Upper lobe of left lung (tissue), 6 donors: Measurements from ENCODE around the gene ZNF544. TPM values are rescaled to one million over a fixed set of nuclear protein-coding genes. Genes with fewer than 3 reads are reported as not detected.
"Not testable (repeated sequence)": the region's sequence is repeated elsewhere in the genome, so short reads cannot be mapped to it uniquely, and the experiment has no call there.

ENCODE experiments used
- ATAC-seq, 2 donors: fragments of 200-7000 bp; cut with Tn5 transposase; one replicate each; pipeline ENCODE4 v1.9.1; 2022; ENCODE audit warnings: mild to moderate bottlenecking in 2 of 2, moderate library complexity in 2 of 2; ENCODE audit not compliant: low FRiP score in 2 of 2
- DNase-seq, 2 donors: peaks; one replicate each; pipeline ENCODE4 v3.0.0-alpha.2; 2019 to 2020
- H3K27ac ChIP-seq, 4 donors: fragments of 200-600 bp; sonication (generic); one replicate each; pipeline ENCODE4 v1.5.1; 2016 to 2019
- H3K27me3 ChIP-seq, 4 donors: fragments of 200-600 bp; sonication (generic); one replicate each; pipeline ENCODE4 v1.5.1; 2017 to 2019
- H3K36me3 ChIP-seq, 4 donors: fragments of 200-600 bp; sonication (generic); one replicate each; pipeline ENCODE4 v1.5.1; 2016 to 2019
- H3K4me1 ChIP-seq, 4 donors: fragments of 200-600 bp; sonication (generic); one replicate each; pipeline ENCODE4 v1.5.1; 2018 to 2019
- H3K4me3 ChIP-seq, 4 donors: fragments of 200-600 bp; sonication (generic); one replicate each; pipeline ENCODE4 v1.5.1; 2017 to 2019; ENCODE audit warnings: mild to moderate bottlenecking in 2 of 4, moderate library complexity in 1 of 4
- H3K9me3 ChIP-seq, 4 donors: fragments of 200-600 bp; sonication (generic); one replicate each; pipeline ENCODE4 v1.5.1; 2018 to 2019
- CTCF ChIP-seq, 6 experiments: fragments of 450-650 bp in 4 of 6; fragments of 200-600 bp in 2 of 6; sonication (generic) in 2 of 6; IDR thresholded peaks; one replicate each; pipeline ENCODE4 v1.5.1; 2016 to 2019; ENCODE audit warnings: antibody characterized with exemption in 6 of 6
- EP300 ChIP-seq, 4 donors: sonication (generic); formaldehyde crosslinking; IDR thresholded peaks; one replicate each; pipeline ENCODE4 v1.5.1; 2017; ENCODE audit warnings: antibody characterized with exemption in 4 of 4, control low read depth in 2 of 4
- POLR2A ChIP-seq, 4 donors: fragments of 450-650 bp; IDR thresholded peaks; one replicate each; pipeline ENCODE4 v1.5.1; 2016 to 2017; ENCODE audit warnings: antibody characterized with exemption in 4 of 4, mild to moderate bottlenecking in 2 of 4
- POLR2AphosphoS5 ChIP-seq, 2 donors: sonication (generic); formaldehyde crosslinking; IDR thresholded peaks; one replicate each; pipeline ENCODE4 v1.5.1; 2017; ENCODE audit warnings: antibody characterized with exemption in 2 of 2
- WGBS, 2 donors: methylation state at CpG; one replicate each; pipeline ENCODE4 v1.1.5; 2017 to 2018; 5-methylcytosine and 5-hydroxymethylcytosine counted together
- total RNA-seq, 6 donors: library from RNA; depleted of rRNA in 4 of 6; stranded (reverse); fragments of >200 nt in 4 of 6; gene quantifications; one replicate each; pipeline versions ENCODE4 v1.1.0 to v1.2.1, GENCODE V29; 2016 to 2021
- donor health status: DM: no; HTN: no; CAD: no; lungs with moderate emphysema.
- donor health status: DM: no; HTN: yes; CAD: no; lungs with severe emphysema.

The ZNF544 gene
- total RNA-seq, 6 donors from 2014 or later: 12.8 to 36.7 (median 20.8) TPM

GRCh38 chr19:58307736-58308135 is 79.0 kb downstream of the ZNF544 start:
- ATAC-seq: no peak
- Histone ChIP-seq H3K36me3 (peaks cover 10 to 51% (median 31%) of the 10 kb centered on the region in 4 donors), H3K4me1 (peaks cover 8 to 24% (median 17%) of the 10 kb centered on the region in 4 donors), H3K27ac (no peak overlapping the region), H3K27me3 (no peaks in the 10 kb centered on the region), H3K9me3 (no peaks in the 10 kb centered on the region), H3K4me3 (no peak overlapping the region)
- no peak for DNase-seq
- no peak for TF ChIP-seq CTCF (IDR thresholded peaks at IDR 0.05)
- TF ChIP-seq POLR2AphosphoS5 (IDR thresholded peaks at IDR 0.05): no peak
- TF ChIP-seq POLR2A (IDR thresholded peaks at IDR 0.05): no peak
- TF ChIP-seq EP300 (IDR thresholded peaks at IDR 0.05): no peak
- 93 to 96% methylated on average over 4 of the region's 4 CpGs for WGBS, 2 donors

GRCh38 chr19:58310685-58311084 is 82.0 kb downstream of the ZNF544 start:
- WGBS, 2 donors: 54 to 66% methylated on average over 13 of the region's 13 CpGs
- peaks cover 14 to 81% (median 53%) of the 10 kb centered on the region in 4 donors for H3K36me3 ChIP-seq
- peak; percentile 28 to 58 (median 44) for TF ChIP-seq CTCF (IDR thresholded peaks at IDR 0.05)

GRCh38 chr19:58311345-58311865 is 82.7 kb downstream of the ZNF544 start:
- ATAC-seq (no peak), DNase-seq (no peak)
- no peak for TF ChIP-seq EP300 (IDR thresholded peaks at IDR 0.05)
- TF ChIP-seq POLR2AphosphoS5 (IDR thresholded peaks at IDR 0.05): no peak
- TF ChIP-seq POLR2A (IDR thresholded peaks at IDR 0.05): no peak
- TF ChIP-seq CTCF (IDR thresholded peaks at IDR 0.05): no peak
- H3K36me3 ChIP-seq: peaks cover 14 to 82% (median 55%) of the 10 kb centered on the region in 4 donors
- no peaks in the 10 kb centered on the region for H3K9me3 ChIP-seq
- WGBS, 2 donors: 91 to 95% methylated on average over 7 of the region's 7 CpGs
- H3K4me3 ChIP-seq: no peak overlapping the region
- peaks cover under 1 to 9% (median 7%) of the 10 kb centered on the region in 4 donors for H3K4me1 ChIP-seq
- H3K27ac ChIP-seq: no peak overlapping the region
- no peaks in the 10 kb centered on the region for H3K27me3 ChIP-seq

More at GRCh38 chr19:58310685-58311084, 82.0 kb downstream of the ZNF544 start:
- not testable (repeated sequence) for H3K27ac ChIP-seq, H3K4me3 ChIP-seq, H3K27me3 ChIP-seq, ATAC-seq, H3K9me3 ChIP-seq, DNase-seq
- peaks cover 8 to 16% (median 14%) of the 10 kb centered on the region in 4 donors for H3K4me1 ChIP-seq

Other genes with a start within 250 kb of the ZNF544 start
- 10 to 100 TPM in 5 of 6 donors, 1 to 10 TPM in 1; 9.6 to 40.9 (median 15.4) TPM for gene ZNF606, start 226.1 kb upstream of the ZNF544 start, total RNA-seq
- 1 to 10 TPM in 2 of 6 donors, under 1 TPM in 1, not detected in 3; 0.61 to 2.1 (median 1.4) TPM for gene ZSCAN1, start 194.9 kb upstream of the ZNF544 start, total RNA-seq
- 10 to 100 TPM in 1 of 6 donors, 1 to 10 TPM in 5; 1.7 to 11.5 (median 3.4) TPM for gene ZNF135, start 169.6 kb upstream of the ZNF544 start, total RNA-seq
- gene ZSCAN18, start 130.7 kb upstream of the ZNF544 start, total RNA-seq: 100 to 1,000 TPM in 2 of 6 donors, 10 to 100 TPM in 4; 30.6 to 116 (median 74.1) TPM
- 10 to 100 TPM in 1 of 6 donors, 1 to 10 TPM in 5; 4.9 to 18.4 (median 7.1) TPM for gene ZNF329, start 78.1 kb upstream of the ZNF544 start, total RNA-seq
- 10 to 100 TPM; 19.0 to 63.9 (median 26.4) TPM for gene ZNF274, start 45.9 kb upstream of the ZNF544 start, total RNA-seq
- gene ZNF8, start 50.0 kb downstream of the ZNF544 start, total RNA-seq: 10 to 100 TPM in 1 of 6 donors, 1 to 10 TPM in 5; 4.5 to 13.6 (median 7.1) TPM
- 10 to 100 TPM; 24.3 to 50.5 (median 37.0) TPM for gene ERVK3-1, start 76.5 kb downstream of the ZNF544 start, total RNA-seq
- gene ZSCAN22, start 98.1 kb downstream of the ZNF544 start, total RNA-seq: 1 to 10 TPM; 1.8 to 6.3 (median 3.7) TPM
- gene A1BG, start 124.6 kb downstream of the ZNF544 start, total RNA-seq: 10 to 100 TPM in 5 of 6 donors, 1 to 10 TPM in 1; 8.4 to 26.6 (median 16.4) TPM
- gene ZNF497, start 133.8 kb downstream of the ZNF544 start, total RNA-seq: 10 to 100 TPM in 1 of 6 donors, 1 to 10 TPM in 5; 1.5 to 15.7 (median 4.0) TPM
- gene ZNF837, start 152.1 kb downstream of the ZNF544 start, total RNA-seq: 1 to 10 TPM; 1.8 to 9.4 (median 3.7) TPM
- 1,000 to 10,000 TPM in 1 of 6 donors, 100 to 1,000 TPM in 5; 291 to 1,408 (median 829) TPM for gene RPS5, start 158.4 kb downstream of the ZNF544 start, total RNA-seq
- 1 to 10 TPM in 2 of 6 donors, under 1 TPM in 1, not detected in 3; 0.27 to 5.2 (median 2.0) TPM for gene RNF225, start 166.7 kb downstream of the ZNF544 start, total RNA-seq
- 10 to 100 TPM in 4 of 6 donors, 1 to 10 TPM in 2; 7.4 to 31.0 (median 13.1) TPM for gene ZNF584, start 179.7 kb downstream of the ZNF544 start, total RNA-seq
- 10 to 100 TPM in 1 of 6 donors, 1 to 10 TPM in 5; 3.5 to 18.9 (median 5.0) TPM for gene ZNF132, start 211.2 kb downstream of the ZNF544 start, total RNA-seq
- 10 to 100 TPM in 3 of 6 donors, 1 to 10 TPM in 3; 6.9 to 18.9 (median 9.8) TPM for gene ZNF324B, start 222.7 kb downstream of the ZNF544 start, total RNA-seq
- gene ZNF324, start 238.2 kb downstream of the ZNF544 start, total RNA-seq: 10 to 100 TPM; 10.8 to 39.8 (median 18.0) TPM
- gene ZNF446, start 247.4 kb downstream of the ZNF544 start, total RNA-seq: 10 to 100 TPM; 10.1 to 30.4 (median 14.4) TPM